Mucosa of stomach (tissue), 1 donor: ENCODE results near the gene PYDC1.
"Not testable (repeated sequence)": the region's sequence is repeated elsewhere in the genome, so short reads cannot be mapped to it uniquely, and the experiment has no call there.

Experiments used
- H3K27me3 ChIP-seq: one replicate; pipeline ENCODE4 v1.7.0; 2013; ENCODE audit warnings: mild to moderate bottlenecking, low read length; ENCODE audit not compliant: control insufficient read depth, insufficient read depth
- H3K36me3 ChIP-seq: one replicate; pipeline ENCODE4 v1.7.0; 2013; ENCODE audit warnings: low read length; ENCODE audit not compliant: control insufficient read depth, insufficient read depth
- H3K4me1 ChIP-seq: one replicate; pipeline ENCODE4 v1.7.0; 2013; ENCODE audit warnings: mild to moderate bottlenecking, low read length; ENCODE audit not compliant: control insufficient read depth, insufficient read depth
- H3K4me3 ChIP-seq: one replicate; pipeline ENCODE4 v1.7.0; 2013; ENCODE audit warnings: low read length
- H3K9ac ChIP-seq: one replicate; pipeline ENCODE4 v1.7.0; 2013; ENCODE audit warnings: mild to moderate bottlenecking, low read length, moderate library complexity
- H3K9me3 ChIP-seq: one replicate; pipeline ENCODE4 v1.7.0; 2013; ENCODE audit warnings: mild to moderate bottlenecking, low read length, moderate library complexity; ENCODE audit not compliant: control insufficient read depth
- donor health status: Pancreatic carcinoma.

The PYDC1 gene

DNA sequence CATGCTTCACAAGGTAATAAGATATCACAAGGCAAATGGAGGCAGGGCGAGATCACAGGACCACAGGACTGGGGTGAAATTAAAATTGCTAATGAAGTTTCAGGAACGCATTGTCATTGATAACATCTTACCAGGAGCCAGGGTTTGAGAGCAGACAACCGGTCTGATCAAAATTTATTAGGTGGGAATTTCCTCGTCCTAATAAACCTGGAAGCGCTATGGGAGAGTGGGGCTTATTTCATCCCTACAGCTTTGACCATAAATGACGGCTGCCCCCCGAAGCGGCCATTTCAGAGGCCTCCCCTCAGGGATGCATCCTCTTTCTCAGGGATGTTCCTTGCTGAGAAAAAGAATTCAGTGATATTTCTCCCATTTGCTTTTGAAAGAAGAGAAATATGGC, 28.7 kb upstream of the PYDC1 start:
- not testable (repeated sequence) for H3K27me3 ChIP-seq, H3K4me1 ChIP-seq, H3K4me3 ChIP-seq, H3K9ac ChIP-seq, H3K9me3 ChIP-seq, H3K36me3 ChIP-seq

DNA sequence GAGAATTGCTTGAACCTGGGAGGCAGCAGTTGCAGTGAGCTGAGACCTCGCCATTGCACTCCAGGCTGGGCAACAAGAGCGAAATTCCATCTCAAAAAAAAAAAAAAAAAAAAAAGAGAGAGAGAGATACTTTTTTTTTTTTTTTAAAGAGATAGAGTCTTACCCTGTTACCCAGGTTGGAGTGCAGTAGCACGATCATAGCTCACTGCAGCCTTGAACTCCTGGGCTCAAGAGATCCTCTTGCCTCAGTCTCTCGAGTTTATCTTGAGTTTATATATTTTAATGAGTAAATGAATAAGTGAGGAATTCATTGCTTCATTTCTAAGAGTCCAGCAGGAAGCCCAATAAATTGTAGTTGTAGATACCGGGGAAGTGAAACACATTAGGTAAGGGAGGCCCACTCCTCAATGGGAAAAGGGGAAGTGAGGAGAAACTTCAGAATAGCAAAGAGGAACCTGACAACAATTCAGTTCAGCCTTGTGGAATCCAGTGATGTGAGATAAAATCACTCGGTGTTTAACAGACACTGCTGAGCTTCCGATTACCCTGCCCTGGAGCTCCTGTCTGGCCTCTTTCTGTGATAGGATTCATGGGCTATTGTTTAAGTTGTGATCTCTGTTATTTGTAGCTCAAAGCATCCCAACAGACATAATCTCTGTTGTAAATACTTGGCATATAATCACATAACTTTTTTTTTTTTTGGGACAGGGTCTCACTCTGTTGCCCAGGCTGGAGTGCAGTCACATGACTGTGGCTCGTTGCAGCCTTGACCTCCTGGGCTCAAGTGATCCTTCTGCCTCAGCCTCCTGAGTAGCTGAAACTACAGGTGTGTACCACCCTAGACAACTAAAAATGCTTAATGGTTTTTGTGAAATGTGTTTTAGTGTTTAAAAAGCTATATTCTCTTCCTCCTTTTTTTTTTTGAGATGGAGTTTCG, 27.1 kb upstream of the PYDC1 start:
- no peaks in the 10 kb centered on the region for H3K4me1 ChIP-seq

DNA sequence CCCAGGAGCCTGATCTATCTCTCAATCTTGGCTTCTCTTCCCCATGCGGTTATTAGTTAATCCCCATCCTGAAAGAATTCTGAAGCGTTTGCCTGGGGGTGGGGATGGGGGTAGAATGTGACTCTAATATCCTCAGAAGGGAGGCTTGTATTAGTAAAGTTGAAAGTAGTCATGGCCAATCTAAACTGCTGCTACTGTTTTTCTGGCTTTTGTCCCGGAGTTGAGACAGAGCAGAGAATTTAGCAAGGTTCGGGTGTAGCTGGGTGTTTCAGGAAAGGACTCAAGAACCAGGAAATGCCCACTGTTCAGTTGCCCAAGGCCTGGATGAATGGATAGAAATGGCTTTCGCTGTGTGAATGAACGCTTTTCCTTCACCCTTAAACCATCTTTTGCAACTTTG, 25.3 kb upstream of the PYDC1 start:
- Histone ChIP-seq H3K27me3 (no peaks in the 10 kb centered on the region), H3K9ac (no peak overlapping the region), H3K9me3 (no peaks in the 10 kb centered on the region), H3K4me3 (no peak overlapping the region), H3K36me3 (no peaks in the 10 kb centered on the region), H3K4me1 (no peaks in the 10 kb centered on the region)

More for the DNA sequence above, 27.1 kb upstream of the PYDC1 start:
- Histone ChIP-seq H3K27me3 (no peaks in the 10 kb centered on the region), H3K4me3 (no peak overlapping the region), H3K36me3 (no peaks in the 10 kb centered on the region), H3K9ac (no peak overlapping the region), H3K9me3 (no peaks in the 10 kb centered on the region)

DNA sequence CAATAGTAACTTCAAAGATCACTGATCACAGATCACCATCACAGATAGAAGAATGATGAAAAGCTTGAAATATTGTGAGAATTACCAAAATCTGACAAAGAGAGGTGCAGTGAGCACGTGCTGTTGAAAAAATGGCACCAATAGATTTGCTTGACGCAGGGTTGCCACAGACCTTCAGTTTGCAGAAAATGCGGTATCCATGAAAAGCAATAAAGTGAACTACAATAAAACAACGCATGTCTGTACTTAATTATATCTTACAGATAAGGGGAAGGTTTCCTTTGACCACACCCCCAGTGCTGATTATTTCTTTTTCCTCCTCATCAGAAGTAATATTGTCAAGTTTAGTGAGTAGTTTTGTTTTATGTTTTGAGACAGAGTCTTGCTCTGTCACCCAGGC, 21.1 kb upstream of the PYDC1 start:
- Histone ChIP-seq H3K9ac (no peak overlapping the region), H3K9me3 (no peaks in the 10 kb centered on the region), H3K4me3 (no peak overlapping the region), H3K36me3 (no peaks in the 10 kb centered on the region), H3K4me1 (no peaks in the 10 kb centered on the region), H3K27me3 (no peaks in the 10 kb centered on the region)

DNA sequence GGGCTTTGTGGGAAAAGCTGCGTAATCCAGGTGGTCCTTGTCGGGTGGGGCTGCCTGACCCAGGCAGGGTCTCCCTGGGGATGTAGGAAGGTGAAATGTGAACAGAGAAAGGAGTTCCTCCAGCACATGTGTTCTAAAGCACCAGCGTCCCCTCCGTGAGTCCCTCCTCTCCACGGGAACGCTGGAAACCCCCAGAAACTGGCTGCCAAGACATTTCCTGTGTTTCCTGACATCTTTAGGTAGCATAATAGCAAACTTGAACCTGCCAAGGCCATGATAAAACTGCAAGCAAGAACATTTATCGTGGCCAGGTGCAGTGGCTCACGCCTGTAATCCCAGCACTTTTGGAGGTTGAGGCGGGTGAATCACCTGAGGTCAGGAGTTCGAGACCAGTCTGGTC, 12.6 kb upstream of the PYDC1 start:
- Histone ChIP-seq H3K9ac (no peak overlapping the region), H3K9me3 (no peaks in the 10 kb centered on the region), H3K4me3 (no peak overlapping the region), H3K36me3 (no peaks in the 10 kb centered on the region), H3K4me1 (no peaks in the 10 kb centered on the region), H3K27me3 (no peaks in the 10 kb centered on the region)

DNA sequence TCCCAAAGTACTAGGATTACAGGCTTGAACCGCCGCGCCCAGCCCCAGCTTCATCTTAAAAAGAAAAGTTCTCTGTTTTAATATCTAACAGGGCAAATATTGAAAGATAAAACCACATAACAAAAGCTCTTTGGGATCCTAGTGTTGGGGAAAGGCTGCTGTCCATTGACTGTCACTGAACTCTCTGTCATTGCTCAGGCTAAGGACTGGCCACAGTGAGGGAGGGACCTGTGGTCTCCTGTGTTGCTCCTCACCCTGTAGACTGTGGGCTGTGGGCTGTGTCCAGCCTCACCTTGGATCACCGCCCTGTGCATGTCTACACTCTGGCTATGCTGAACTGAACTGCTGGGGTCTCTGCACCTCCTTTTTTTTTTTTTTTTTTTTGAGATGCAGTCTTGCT, 11.3 kb upstream of the PYDC1 start:
- H3K27me3 ChIP-seq: no peaks in the 10 kb centered on the region
- no peak overlapping the region for H3K9ac ChIP-seq
- no peaks in the 10 kb centered on the region for H3K4me1 ChIP-seq
- no peak overlapping the region for H3K4me3 ChIP-seq
- H3K9me3 ChIP-seq: no peaks in the 10 kb centered on the region
- H3K36me3 ChIP-seq: no peaks in the 10 kb centered on the region

DNA sequence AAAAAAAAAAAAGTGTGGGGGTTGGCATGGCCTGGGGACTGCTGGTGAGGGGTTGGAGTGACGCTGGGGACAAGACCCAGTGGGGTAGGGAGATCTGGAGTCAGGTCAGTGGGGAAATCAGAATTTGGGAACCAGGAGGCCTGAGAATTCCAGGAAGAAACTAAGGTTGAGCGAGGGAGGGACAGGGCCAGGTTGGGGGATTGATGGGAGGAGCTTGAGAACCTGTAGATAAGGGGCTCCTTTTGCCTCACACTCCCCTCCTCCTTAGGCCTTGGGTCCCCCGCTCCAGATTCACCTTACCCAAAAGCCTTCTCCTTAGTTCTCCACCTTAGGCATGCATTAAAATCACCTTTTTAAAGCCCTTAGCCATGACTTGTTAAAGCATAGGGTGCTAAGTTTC, 8.3 kb upstream of the PYDC1 start:
- Histone ChIP-seq H3K4me3 (no peak overlapping the region), H3K9ac (no peak overlapping the region), H3K27me3 (no peaks in the 10 kb centered on the region), H3K4me1 (no peaks in the 10 kb centered on the region), H3K9me3 (no peaks in the 10 kb centered on the region), H3K36me3 (no peaks in the 10 kb centered on the region)

DNA sequence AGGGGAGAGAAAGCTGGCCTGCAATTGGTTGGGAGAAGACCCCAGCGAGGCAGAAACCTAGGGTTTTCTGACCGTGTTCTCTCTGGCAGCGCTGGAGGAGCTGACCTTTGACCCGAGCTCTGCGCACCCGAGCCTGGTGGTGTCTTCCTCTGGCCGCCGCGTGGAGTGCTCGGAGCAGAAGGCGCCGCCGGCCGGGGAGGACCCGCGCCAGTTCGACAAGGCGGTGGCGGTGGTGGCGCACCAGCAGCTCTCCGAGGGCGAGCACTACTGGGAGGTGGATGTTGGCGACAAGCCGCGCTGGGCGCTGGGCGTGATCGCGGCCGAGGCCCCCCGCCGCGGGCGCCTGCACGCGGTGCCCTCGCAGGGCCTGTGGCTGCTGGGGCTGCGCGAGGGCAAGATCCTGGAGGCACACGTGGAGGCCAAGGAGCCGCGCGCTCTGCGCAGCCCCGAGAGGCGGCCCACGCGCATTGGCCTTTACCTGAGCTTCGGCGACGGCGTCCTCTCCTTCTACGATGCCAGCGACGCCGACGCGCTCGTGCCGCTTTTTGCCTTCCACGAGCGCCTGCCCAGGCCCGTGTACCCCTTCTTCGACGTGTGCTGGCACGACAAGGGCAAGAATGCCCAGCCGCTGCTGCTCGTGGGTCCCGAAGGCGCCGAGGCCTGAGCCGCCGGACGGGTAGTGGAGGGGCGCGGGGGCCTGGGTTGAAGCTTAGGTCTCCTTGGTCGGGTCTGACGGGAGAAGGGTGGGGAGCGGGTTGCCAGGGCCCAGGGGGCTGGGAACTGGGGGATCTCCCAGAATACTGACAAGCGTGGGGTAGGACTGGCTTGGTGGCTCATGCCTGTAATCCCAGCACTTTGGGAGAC, 7.4 kb upstream of the PYDC1 start:
- Histone ChIP-seq H3K27me3 (no peaks in the 10 kb centered on the region), H3K9ac (no peak overlapping the region), H3K9me3 (no peaks in the 10 kb centered on the region), H3K4me3 (no peak overlapping the region), H3K4me1 (no peaks in the 10 kb centered on the region), H3K36me3 (no peaks in the 10 kb centered on the region)

DNA sequence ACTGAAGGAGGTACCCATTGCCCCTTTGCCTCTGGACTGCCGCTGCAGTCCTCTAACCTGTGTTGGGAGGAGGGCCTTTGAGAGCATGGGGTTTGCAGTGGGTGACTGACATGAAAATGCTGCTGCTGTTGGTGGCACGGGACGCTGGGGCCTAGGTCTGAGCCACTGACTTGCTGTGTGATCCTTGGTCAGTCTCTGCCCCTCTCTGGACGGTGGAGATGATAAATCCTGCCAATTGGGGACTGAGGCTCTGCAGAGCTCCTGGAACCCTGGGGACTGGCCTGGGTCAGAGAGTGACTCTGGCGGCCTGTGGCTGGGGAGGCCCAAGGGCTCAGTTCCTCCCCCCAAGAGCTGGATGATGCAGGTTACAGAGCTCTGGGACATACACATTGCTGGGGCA, 6.1 kb upstream of the PYDC1 start:
- Histone ChIP-seq H3K27me3 (peaks cover 5% of the 10 kb centered on the region), H3K9me3 (no peaks in the 10 kb centered on the region), H3K36me3 (no peaks in the 10 kb centered on the region), H3K9ac (no peak overlapping the region), H3K4me3 (no peak overlapping the region), H3K4me1 (no peaks in the 10 kb centered on the region)

DNA sequence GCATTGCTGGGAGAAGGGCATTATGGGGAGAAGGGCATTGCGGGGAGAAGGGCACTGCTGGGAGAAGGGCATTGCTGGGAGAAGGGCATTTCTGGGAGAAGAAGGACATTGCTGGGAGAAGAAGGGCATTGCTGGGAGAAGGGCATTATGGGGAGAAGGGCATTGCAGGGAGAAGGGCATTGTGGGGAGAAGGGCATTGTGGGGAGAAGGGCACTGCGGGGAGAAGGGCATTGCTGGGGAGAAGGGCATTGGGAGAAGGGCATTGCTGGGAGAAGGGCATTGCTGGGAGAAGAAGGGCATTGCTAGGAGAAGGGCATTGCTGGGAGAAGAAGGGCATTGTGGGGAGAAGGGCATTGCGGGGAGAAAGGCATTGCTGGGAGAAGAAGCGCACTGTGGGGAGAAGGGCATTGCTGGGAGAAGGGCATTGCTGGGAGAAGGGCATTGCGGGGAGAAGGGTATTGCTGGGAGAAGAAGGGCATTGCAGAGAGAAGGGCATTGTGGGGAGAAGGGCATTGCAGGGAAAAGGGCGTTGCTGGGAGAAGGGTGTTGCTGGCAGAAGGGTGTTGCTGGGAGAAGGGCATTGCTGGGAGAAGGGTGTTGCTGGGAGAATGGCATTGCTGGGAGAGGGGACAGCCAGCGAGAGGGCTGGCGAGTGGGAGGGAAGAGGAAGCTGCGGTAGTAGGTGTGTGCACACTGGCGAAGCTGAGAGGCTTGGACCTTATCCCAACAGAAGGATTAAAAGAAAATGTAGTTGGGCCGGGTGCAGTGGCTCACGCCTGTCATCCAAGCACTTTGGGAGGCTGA, 4.6 kb upstream of the PYDC1 start:
- H3K9ac ChIP-seq: no peak overlapping the region
- H3K4me3 ChIP-seq: no peak overlapping the region
- no peaks in the 10 kb centered on the region for H3K36me3 ChIP-seq
- peaks cover 5% of the 10 kb centered on the region for H3K4me1 ChIP-seq
- no peaks in the 10 kb centered on the region for H3K9me3 ChIP-seq
- H3K27me3 ChIP-seq: peaks cover 19% of the 10 kb centered on the region

DNA sequence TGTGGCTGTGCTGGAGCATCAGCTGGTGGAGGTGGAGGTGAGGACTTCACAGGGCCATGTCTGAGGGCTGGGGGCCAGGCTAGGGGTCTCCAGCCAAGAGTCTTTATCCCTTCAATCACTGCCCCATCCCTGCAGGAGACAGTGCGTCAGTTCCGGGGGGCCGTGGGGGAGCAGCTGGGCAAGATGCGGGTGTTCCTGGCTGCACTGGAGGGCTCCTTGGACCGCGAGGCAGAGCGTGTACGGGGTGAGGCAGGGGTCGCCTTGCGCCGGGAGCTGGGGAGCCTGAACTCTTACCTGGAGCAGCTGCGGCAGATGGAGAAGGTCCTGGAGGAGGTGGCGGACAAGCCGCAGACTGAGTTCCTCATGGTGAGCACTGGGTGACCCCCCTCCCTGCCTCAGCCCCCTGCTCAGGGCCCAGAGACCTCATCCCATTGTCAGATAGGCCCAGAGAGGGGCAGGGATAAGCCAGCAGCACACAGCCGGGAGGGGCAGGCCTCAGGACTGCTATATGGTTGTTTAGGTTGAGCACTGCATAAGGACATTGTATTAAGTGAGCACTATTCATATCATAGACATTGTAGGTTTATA, 2.3 kb upstream of the PYDC1 start:
- Histone ChIP-seq H3K4me3 (no peak overlapping the region), H3K9me3 (no peaks in the 10 kb centered on the region), H3K36me3 (no peaks in the 10 kb centered on the region), H3K27me3 (peaks cover 42% of the 10 kb centered on the region), H3K9ac (no peak overlapping the region), H3K4me1 (peaks cover 24% of the 10 kb centered on the region)
